T1000 (cell line): ENCODE results near the gene SOX2.

Source experiments
- DNase-seq: peaks from one replicate; lab custom pipeline; 2025; ENCODE audit warnings: mixed read lengths; lab: John Stamatoyannopoulos, UW

SOX2 gene

DNA sequence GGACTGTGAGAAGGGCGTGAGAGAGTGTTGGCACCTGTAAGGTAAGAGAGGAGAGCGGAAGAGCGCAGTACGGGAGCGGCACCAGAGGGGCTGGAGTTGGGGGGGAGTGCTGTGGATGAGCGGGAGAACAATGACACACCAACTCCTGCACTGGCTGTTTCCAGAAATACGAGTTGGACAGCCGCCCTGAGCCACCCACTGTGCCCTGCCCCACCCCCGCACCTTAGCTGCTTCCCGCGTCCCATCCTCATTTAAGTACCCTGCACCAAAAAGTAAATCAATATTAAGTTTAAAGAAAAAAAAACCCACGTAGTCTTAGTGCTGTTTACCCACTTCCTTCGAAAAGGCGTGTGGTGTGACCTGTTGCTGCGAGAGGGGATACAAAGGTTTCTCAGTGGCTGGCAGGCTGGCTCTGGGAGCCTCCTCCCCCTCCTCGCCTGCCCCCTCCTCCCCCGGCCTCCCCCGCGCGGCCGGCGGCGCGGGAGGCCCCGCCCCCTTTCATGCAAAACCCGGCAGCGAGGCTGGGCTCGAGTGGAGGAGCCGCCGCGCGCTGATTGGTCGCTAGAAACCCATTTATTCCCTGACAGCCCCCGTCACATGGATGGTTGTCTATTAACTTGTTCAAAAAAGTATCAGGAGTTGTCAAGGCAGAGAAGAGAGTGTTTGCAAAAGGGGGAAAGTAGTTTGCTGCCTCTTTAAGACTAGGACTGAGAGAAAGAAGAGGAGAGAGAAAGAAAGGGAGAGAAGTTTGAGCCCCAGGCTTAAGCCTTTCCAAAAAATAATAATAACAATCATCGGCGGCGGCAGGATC is at the start of gene SOX2:
SOX2 (plus strand) TSS at position 601 of the 811 bp plus-strand sequence. CDS start 436 bp downstream, outside the sequence.
- peak; percentile 45 for DNase-seq

DNA sequence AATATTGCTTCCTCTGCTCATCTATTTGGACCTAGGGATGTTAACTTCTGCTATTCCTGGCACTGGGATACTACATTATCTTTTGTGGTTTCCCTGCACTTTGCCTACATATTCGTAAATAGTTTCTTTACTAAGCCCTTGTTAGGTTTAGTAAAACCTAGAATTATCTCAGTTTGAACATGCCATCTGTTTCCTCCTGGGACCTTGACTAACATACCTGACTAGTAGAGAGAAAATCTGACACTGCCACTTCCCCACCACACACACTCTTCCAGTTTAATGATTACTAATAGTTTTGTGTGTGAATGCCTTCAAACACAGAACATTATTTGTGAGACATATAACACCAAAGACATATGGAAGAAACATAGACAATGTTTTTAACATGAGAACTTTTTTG is 28.2 kb upstream of the SOX2 start:
- DNase-seq: no peak

DNA sequence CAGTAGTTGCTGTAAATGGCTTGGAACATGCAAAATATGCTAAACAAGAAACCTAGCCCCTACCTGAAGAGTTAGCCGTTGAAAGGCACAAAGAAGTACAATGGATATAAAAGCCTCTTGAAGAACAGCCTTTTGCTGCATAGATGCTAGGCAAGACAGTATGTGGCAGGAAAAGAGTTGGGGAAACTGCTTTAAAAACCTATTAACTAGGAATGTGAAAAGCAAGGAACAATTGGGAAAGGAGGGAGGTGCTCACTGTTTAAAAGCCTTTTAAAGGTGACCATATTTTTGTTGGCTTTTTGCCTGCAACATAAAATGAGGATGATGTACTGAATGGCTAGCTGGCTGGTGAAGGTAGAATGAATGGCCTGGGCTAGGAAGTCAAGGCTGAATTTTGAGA is 24.5 kb upstream of the SOX2 start:
- DNase-seq: no peak

DNA sequence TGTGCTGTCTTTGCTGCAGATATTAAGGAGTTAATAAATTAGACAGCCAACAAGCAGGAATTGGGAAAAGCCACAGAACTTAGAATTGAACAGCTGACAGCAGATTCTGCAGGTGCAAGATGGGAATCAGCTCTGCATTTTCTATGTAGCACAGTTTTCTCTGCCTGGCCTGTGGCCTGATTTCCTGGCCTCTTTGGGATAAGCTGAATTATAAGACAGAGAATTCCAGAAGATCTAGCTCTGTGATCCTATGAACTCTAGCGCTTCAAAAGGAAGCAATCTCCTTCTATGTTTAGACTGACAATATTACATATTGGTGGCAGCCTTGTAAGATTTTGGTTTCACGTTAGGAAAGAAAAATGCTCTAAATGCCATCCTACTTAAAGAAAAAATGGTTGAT is 24.0 kb upstream of the SOX2 start:
- no peak for DNase-seq

DNA sequence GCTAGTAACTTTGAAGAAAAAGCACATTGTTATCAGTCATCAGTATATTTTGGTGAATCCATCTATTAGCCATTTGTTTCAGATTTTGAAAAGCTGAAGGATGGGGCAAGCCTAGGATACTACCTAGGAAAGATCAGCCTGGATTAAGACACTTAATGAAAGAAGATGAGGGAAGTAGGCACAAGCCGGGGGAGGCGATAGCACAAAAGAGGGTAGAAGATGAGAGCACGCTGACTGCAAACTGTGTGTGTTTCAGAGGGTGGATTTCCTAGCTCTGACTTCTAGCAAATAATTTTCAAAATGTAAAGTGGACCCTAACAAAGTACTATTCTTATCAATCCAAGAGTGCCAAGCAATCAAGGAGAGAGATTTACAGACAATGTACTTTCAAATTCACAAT is 22.2 kb upstream of the SOX2 start:
- DNase-seq: no peak

DNA sequence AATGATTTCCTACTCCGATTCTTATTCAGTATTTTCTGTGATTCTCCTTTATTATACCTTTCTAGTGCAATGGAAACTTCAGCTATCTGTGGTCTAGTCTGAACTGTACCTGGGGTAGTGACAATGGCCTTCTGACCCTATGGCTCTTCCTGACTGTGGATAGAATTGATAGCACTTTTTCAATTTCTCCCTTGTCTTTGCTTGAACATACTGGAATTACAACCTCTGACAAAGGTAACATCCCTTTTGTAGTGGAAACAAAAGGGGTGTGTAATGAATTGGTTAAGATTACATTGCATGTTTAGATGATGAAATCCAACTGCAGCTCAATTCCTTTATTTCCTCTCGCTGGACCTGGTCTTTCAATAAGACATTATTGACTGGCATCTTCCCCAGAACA is 21.0 kb upstream of the SOX2 start:
- no peak for DNase-seq

DNA sequence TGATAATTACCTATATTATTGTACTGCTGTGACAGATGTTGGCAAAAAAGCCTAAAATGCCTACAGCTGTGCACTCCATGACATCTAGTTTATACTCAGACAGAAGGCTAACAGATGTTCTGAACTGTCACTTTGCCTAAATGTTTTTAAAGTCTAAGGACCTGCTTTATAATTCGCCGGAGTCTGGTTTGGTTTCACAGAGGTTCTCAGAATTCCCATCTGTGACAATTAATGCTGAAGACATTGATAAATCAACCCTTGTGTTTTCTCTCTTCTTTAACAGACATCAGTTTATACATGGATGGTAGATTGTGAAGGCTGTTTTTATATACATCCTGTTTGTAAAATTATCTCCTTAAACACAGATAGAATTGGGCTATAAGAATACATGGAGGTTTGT is 19.8 kb upstream of the SOX2 start:
- DNase-seq: no peak

DNA sequence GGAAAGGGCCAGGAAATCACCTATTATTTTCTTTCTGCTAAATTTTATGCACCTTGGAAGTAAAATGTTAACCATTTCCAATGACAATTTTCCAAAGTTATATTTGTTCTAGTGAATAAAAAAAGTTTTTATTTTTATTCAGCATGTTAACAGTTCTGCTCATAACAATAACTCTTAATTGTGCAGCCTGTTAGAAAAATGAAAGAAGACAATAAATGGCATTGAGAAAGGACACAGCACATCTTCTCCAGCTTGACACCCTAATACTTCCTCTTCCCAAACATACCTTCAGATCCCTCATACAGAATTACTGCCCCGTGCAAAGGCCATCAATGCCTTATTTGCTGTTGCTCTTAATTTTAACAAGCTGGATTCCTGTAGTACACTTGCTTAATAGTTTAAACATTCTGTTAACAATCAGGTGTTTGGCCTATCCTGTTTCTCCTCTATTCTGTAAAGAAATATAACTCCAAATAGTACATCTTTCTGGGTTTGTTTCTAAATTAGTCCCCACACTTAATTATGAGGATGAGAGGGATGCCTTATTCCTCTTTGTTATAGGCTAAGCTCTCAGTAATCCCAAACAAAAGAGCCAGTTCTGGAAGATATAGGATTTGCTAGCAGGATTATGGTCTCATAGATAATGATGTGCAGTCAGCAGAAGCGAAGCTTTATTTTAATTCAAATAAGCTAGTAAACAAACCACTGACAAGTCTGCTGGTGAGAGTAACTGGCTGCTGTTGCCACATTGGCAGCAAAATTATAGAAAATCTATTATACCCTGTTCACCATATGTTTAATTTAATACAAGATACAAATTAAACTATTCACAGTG is 19.2 kb upstream of the SOX2 start:
- DNase-seq: no peak

DNA sequence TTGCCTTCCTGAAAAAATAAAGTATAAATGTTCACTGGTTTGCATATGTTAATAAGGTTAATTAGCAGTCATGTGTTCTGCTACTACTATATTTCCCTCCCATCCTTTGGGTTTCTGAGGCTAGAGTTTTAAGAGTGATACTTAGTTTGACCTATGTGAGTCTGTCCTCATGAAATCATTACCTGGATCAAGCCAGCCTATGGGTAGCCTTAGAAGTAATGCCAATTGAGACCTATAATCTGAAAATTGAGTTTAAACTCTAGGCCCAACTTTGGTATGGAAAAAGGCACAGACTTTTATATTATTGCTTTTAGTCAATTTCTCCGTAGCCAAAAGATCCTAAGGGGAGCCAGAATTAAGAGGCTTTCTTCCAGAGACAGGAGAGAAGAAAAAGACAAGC is 18.4 kb upstream of the SOX2 start:
- no peak for DNase-seq

DNA sequence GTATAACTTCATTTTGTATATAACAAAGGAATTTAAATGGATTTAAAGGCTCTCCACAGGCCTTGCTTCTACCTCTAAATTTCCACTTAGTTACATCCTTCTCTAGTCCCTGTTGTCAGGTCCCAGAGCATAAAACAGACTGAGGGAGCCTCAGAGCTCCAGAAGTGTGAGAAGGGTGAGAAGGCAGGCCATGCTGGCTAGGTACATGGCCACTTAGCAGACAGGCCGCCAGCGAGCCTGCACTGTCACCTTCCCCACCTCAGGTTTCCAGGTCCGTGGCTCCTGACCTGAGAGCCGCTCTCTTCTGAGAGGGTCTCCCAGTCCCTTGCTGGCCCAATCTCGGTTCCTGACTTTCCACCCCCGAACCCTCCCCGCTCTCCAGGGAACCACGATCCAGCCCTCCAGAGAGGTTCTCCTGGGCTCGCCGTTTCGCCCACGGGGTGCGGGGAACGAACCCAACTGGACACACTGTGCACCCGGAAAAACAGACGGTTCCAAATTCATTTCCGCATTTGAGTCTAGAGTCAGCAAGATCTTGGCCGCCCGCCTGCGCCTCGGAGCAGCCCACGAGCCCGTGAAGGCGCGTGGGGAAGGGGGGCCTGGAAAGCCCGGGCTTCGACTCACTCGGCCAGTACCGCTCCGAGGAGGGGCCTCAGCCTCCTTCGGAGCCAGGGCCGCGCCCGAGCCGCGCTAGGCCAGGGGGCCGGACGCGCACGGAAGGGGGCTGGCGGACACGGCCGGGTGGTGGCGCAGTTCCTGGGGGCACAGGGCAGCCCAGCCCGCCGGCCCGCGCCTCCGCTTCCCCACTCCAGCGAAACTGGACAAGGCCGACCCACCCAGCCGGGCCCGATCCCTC is 16.7 kb upstream of the SOX2 start:
- no peak for DNase-seq

DNA sequence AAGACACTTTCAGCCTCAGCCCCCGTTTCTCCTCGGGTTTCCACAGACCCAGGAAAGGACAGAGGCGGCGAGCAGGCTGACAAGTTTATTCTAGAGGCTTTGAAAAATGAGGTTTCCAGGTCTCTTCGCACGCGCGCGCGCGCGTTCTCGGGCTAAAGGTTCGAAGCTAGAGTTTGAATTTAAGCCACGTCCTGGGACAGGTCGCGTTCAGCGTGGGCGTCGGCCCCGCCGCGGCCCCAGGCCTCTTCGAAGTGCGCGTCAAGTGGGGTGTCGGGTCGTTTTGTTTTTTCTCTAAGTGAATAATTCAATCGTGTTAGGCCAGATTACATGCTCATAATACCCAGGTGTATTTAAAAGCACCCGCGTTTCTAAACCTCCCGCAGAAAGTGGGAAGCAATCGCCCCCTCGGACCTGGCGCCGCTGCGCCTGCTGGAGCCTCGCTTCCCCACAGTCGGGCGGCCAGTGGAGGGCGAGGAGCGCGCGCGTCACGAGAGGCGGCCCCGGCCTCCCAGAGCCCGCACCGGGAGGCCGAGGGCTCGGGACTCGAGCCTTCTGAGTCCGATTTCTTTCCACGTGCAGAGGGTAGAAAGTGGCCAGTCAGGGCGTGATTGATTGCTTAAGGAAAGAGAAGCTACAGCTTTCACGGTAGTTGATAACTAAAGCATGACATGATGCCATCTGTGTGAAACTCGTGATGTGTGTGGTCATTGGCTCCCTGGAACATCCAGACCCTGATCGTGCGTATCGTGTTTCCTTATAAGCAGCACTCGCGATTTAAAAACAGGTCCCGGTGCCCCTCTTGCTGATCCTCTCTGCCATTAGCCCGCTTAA is 15.8 kb upstream of the SOX2 start:
- DNase-seq: no peak

DNA sequence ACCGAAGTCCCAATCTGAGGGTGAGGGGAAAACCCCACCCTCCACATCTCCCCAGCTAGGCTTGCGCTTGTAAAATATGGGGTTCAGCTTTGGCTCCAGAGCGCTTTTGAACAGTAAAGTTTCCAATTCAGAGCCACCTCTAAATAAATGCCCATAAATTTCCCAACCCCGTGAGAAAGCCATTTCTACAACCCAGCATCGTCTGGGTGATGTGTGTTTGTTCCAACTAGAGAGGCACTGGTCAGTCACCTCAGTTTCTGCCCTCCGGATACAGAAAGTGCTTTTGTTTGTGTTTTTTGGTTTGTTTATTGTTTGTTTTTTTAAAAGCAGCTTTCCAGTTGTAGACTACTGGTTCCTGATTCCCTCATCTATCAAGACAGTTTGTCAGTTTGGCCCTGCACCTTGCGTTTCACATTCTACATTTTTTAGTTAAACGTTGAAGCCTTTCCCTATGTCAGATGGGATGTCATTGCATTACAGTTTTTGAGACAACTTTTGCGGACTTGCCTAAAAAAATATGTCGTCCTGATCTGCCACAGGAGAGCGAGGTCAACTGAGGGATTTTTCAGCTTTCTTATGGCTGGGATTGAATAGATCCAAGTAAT is 15.0 kb upstream of the SOX2 start:
- no peak for DNase-seq

DNA sequence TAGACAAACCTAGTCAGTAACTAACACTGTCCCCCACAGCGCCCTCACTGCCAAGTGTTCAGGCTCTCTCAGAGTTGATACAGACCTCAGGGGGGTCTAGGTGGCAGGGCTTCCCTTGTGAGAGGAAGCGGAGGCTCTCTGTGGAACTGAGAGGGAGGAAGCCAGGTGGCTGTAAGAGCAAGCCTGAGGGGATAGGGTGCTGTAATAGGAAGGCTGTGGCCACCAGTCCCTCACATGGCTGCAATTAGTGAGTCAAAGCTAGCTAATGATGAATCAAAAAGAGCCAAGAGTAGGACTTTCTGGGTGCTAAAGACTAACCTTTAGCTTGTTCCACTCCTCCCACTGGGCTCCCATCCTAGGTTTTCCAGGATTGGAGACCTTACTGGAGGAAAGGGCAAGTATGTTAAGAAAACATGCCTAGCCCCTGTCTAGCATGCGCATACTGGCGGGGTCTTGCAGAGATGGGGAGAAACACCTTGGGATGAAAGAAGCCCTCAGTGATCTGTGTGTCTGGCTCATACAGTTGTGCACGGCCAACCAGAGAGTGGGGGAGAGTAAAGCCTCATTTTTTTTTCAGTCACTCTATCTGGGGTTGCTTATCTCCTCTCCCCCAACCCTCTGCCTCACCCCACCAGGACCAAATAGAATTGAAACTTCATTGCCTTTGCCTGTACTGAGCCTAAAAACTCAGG is 13.3 kb upstream of the SOX2 start:
- DNase-seq: no peak

DNA sequence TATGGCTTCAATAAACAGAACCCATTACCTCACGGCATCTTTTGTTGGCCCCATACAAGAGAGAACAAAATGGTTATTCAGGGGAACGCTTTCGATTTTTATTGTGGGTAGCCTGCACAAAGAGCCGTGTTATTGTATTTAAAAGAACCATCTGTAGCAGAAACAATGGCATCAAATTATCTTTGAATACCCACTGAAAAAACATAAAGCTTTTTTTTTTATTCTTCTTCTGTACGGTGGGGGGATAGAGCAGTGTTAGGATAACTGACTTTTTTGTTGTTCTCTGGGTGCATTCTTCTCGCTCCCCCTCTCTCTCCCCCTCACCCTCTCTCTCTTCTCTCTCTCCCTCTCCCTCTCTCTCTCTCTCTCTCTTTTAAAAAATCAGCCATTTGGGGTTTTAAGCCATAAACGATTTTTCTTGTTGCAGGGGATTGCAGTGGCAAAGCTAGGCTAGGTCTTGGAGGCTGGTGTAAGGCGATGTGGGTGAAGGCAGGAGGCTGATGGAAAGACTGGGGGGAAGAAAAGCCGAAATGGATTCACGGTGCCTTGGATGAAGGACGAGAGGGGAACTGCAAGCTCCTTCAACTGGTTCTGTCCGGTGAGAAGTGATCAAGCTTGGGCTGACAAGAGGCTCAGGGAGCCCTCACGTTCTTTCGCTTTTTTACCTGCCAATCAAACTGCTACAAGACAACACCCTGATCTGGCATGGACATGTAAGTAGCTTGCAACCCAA is 12.4 kb upstream of the SOX2 start:
- no peak for DNase-seq

DNA sequence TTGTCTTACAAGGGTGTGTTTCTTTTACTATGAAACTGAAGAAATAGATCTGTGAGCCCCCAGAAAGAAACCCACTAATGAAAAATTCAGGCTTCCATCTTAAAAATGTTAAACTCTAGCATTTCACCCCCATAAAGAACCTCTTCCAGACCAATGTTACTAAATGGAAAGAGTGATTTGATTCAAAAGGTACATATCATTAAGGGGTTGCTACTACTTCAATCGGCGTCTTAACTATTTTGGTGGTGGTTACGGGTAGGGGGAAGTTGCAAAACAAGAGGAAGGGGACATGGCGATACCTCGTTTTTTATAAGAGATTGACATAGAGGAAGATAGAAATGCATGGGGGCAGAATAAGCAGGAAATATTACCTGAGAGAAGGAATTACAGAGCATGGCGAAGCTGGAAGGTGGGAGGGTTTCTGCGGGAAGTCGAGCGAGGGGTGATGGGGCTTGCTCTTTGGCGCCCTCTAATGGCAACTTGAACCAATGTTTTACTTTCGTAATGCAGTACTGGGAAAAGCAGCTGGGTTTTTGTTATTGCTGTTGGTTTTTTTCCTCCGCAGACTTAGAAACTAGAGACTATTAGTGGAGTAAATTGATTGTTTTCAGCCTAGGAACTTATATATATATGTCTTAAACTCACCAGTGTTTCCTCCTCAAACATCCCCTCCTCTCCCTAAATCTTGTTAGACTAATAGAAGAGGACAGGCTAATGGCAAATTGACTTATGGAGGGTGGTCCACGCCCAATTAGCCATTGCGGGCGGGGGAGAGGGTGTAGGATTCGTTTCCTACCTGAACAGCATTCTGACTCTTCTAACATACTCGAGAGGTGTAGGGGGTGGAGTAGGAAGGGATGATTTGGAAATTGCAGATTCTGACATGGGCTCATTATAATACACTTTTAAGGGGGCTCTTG is 11.3 kb upstream of the SOX2 start:
- no peak for DNase-seq

DNA sequence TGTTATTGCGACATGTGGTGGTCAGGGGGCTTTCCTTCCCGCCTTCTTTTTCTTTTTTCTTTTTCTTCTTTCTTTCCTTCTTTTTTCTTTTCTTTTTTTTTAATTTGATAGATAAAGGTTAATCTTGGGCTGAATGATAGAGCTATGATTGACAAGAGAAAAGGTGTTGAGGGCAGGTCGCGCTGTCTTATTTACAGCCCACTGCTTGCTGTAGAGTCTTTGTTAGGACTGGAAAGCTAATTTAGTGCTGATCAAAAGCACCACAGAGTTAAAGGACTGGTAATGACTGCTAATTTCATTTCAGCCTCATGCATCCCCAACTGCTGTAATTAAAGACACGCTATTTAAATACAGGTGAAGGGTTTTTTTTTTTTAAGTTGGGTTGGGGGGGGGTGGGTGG is 10.6 kb upstream of the SOX2 start:
- no peak for DNase-seq

DNA sequence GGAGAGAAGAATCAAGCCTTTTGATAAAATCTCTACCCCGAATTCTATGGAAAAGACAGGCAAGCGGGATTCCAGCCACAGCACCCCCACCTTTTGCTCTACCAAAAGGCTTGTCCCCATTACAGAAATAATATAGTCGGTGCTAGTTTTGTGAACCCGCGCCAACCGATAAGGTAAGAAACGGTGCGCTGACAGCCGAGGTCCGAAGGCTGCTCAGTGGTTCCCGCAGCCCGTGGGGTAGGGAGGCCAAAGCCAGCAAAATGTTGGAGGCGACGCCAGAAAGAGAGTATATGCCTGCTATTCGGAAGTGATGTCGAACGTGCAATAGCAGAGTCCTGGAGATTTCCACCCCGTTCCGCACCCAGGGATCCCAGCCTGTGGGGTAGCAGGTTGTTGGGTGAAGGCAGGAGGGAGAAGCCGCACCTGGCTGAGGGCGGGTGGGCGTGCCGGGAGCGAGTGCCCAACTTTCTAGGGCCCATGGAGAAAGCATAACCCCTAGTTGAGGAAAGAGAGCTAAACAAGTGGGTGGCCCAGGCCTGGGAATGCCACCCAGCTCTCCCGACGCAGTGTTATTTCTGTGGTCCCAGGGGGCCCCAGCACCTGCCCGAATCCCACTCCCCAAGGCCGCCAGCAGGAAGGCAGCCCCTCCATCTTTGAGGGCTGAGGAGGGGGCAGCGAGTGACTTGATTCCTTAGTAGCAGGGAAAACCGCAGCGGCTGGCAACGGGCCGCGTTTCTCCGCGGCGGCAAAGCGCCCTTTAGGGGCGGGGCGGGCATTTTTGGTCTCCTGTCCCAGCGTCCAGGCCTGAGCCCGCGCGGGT is 7.9 kb upstream of the SOX2 start:
- no peak for DNase-seq
